HuH-7.5 (cell line): ENCODE results near the gene PPP4C.

ENCODE experiments used
- DNase-seq: peaks from one replicate; pipeline ENCODE4 v3.0.0; 2011; ENCODE audit warnings: low spot score

Gene PPP4C

GRCh38 chr16:30082545-30083090 is 6.8 kb downstream of the PPP4C start:
- DNase-seq, result peak; percentile 46

GRCh38 chr16:30083216-30084055 is 7.6 kb downstream of the PPP4C start:
- DNase-seq, result no peak

GRCh38 chr16:30084096-30084815 is 8.5 kb downstream of the PPP4C start:
- no peak for DNase-seq

- DNase-seq, result no peak
Measured at GRCh38 chr16:30084816-30085159, 9.0 kb downstream of the PPP4C start.

- DNase-seq, result no peak
Measured at GRCh38 chr16:30085247-30085646, 9.5 kb downstream of the PPP4C start.

- no peak for DNase-seq
Measured at GRCh38 chr16:30085820-30086219, 10.0 kb downstream of the PPP4C start.

- DNase-seq, result no peak
Measured at GRCh38 chr16:30086291-30087140, 10.7 kb downstream of the PPP4C start.

GRCh38 chr16:30087181-30087898 is 11.5 kb downstream of the PPP4C start:
- no peak for DNase-seq

- DNase-seq, result no peak
Measured at GRCh38 chr16:30088237-30088831, 12.5 kb downstream of the PPP4C start.

GRCh38 chr16:30088832-30089624 is 13.2 kb downstream of the PPP4C start:
- no peak for DNase-seq

GRCh38 chr16:30090610-30091331 is 15.0 kb downstream of the PPP4C start:
- DNase-seq, result no peak

GRCh38 chr16:30091474-30092372 is 15.9 kb downstream of the PPP4C start, which contains the start of gene TBX6:
TSS of gene TBX6 (minus strand) at chr16:30091924. CDS start at chr16:30091193, 731 bp downstream.
- DNase-seq, result peak; percentile 93

GRCh38 chr16:30092373-30093010 is 16.7 kb downstream of the PPP4C start:
- DNase-seq, result peak; percentile 96

- DNase-seq, result no peak
Measured at GRCh38 chr16:30094541-30095165, 18.9 kb downstream of the PPP4C start.

GRCh38 chr16:30095166-30096078 is 19.6 kb downstream of the PPP4C start:
- DNase-seq, result no peak

GRCh38 chr16:30096105-30096861 is 20.5 kb downstream of the PPP4C start, which contains the start of gene YPEL3:
TSS of gene YPEL3 (minus strand) at chr16:30096213. CDS start at chr16:30095482, 731 bp downstream.
- peak; percentile 94 for DNase-seq
